K562 (cell line): ENCODE data around the gene SLC39A12. TPM values are rescaled to one million over a fixed set of nuclear protein-coding genes. Genes with fewer than 3 reads are reported as not detected.

Experiments
- ATAC-seq: fragments of 200-7000 bp; cut with Tn5 transposase; 3 replicates; pipeline ENCODE4 v1.9.1; 2020; ENCODE audit warnings: moderate library complexity
- BruUV-seq: library from RNA; stranded (reverse); fragments of 400-500 nt; replicated peaks from 2 replicates; lab custom pipeline; 2021; lab: Mats Ljungman, UMichigan
- CTCF ChIA-PET: fragments of 300-600 bp; formaldehyde crosslinking; extraction: SDS; loops from one replicate; lab custom pipeline; 2021; ENCODE audit warnings: low intra/inter-chr PET ratio; lab: Yijun Ruan, JAX
- POLR2A ChIA-PET: fragments of 300-600, 350-650 bp; sonication (Branson Sonifier 250); formaldehyde crosslinking; extraction: SDS; loops from one replicate; lab custom pipeline; 2021; ENCODE audit warnings: antibody characterized with exemption, inconsistent platforms; lab: Yijun Ruan, JAX
- DNase-seq, 4 experiments: peaks; one replicate each; pipeline versions ENCODE4 v3.0.0 to v3.0.0-alpha.2; 2011 to 2018; ENCODE audit warnings: low spot score in 3 of 4, mixed read lengths in 3 of 4; ENCODE audit errors: extremely low read depth in 1 of 4
- FAIRE-seq: peaks from 2 replicates; lab custom pipeline; 2011; peaks lifted over from hg19 to GRCh38; lab: Jason Lieb, UNC
- H2AFZ ChIP-seq: 2 replicates; pipeline ENCODE4 v1.6.0; 2011; ENCODE audit warnings: low read depth, low read length, control low read depth, inconsistent platforms
- H3K27ac ChIP-seq: fragments of 200-600 bp; 3 replicates; pipeline ENCODE4 v1.8.0; 2011; ENCODE audit warnings: low read depth, mild to moderate bottlenecking, control low read depth, inconsistent platforms, low read length, moderate library complexity, mixed read lengths; ENCODE audit errors: extremely low read depth
- H3K27me3 ChIP-seq, 2 experiments: fragments of 300-600 bp in 1 of 2; 2 replicates in 1 of 2; 3 replicates in 1 of 2; pipeline versions ENCODE4 v1.6.0 to v1.8.0; 2011; ENCODE audit warnings: inconsistent platforms in 2 of 2, low read length in 2 of 2, mild to moderate bottlenecking in 1 of 2, mixed read lengths in 1 of 2, moderate library complexity in 1 of 2; ENCODE audit not compliant: control insufficient read depth in 2 of 2, insufficient read depth in 2 of 2
- H3K36me3 ChIP-seq: fragments of 300-600 bp; 3 replicates; pipeline ENCODE4 v1.8.0; 2011; ENCODE audit warnings: mild to moderate bottlenecking, low read length, inconsistent platforms; ENCODE audit not compliant: control insufficient read depth, insufficient read depth
- H3K4me1 ChIP-seq, 2 experiments: fragments of 200-600 bp in 1 of 2; replicated peaks in 1 of 2; 2 replicates in 1 of 2; 3 replicates in 1 of 2; pipeline versions ENCODE4 v1.5.1 to v1.8.0; 2011; ENCODE audit warnings: inconsistent platforms in 2 of 2, low read length in 2 of 2, mild to moderate bottlenecking in 1 of 2, mixed read lengths in 1 of 2, moderate library complexity in 1 of 2; ENCODE audit not compliant: control insufficient read depth in 2 of 2, insufficient read depth in 2 of 2
- H3K4me2 ChIP-seq: 2 replicates; pipeline ENCODE4 v1.6.1; 2011; ENCODE audit warnings: low read length, control low read depth, inconsistent platforms, mixed read lengths; ENCODE audit not compliant: insufficient read depth
- H3K4me3 ChIP-seq: fragments of 200-600 bp; sonication (generic), shearing (Covaris generic); 2 replicates; pipeline ENCODE4 v1.5.1; 2016; ENCODE audit warnings: control low read depth, inconsistent platforms
- H3K79me2 ChIP-seq: fragments of 200-600 bp; 3 replicates; pipeline ENCODE4 v1.8.0; 2011; ENCODE audit warnings: low read length, inconsistent platforms; ENCODE audit not compliant: control insufficient read depth, insufficient read depth
- H3K9ac ChIP-seq, 2 experiments: 2 replicates each; pipeline versions ENCODE4 v1.6.0 to v1.6.1; 2011; ENCODE audit warnings: low read depth in 2 of 2, low read length in 2 of 2, control low read depth in 1 of 2, inconsistent platforms in 1 of 2, mild to moderate bottlenecking in 1 of 2, mixed read lengths in 1 of 2; ENCODE audit not compliant: insufficient read depth in 1 of 2
- H3K9me1 ChIP-seq: one replicate; pipeline ENCODE4 v1.6.0; 2011; ENCODE audit warnings: inconsistent platforms, mild to moderate bottlenecking, low read length, moderate library complexity; ENCODE audit not compliant: control insufficient read depth, insufficient read depth
- H3K9me3 ChIP-seq: replicated peaks from 2 replicates; pipeline ENCODE4 v1.5.1; 2011; ENCODE audit warnings: low read depth, low read length, inconsistent platforms; ENCODE audit not compliant: control insufficient read depth, insufficient read depth
- H4K20me1 ChIP-seq: replicated peaks from 2 replicates; pipeline ENCODE4 v1.6.1; 2011; ENCODE audit warnings: low read length, inconsistent platforms, mixed read lengths; ENCODE audit not compliant: control insufficient read depth, insufficient read depth
- CBX3 ChIP-seq, 2 experiments: IDR thresholded peaks; 1 replicate in 1 of 2; 2 replicates in 1 of 2; pipeline ENCODE4 v1.6.1; 2012; ENCODE audit warnings: inconsistent platforms in 2 of 2, low read length in 2 of 2, borderline replicate concordance in 1 of 2, control low read depth in 1 of 2
- ERF ChIP-seq: fragments of 450-650 bp; formaldehyde crosslinking; IDR thresholded peaks from 2 replicates; pipeline ENCODE4 v1.4.0; 2020; ENCODE audit warnings: mild to moderate bottlenecking, mixed read lengths
- FOXK1 ChIP-seq: sonication (generic); formaldehyde crosslinking; IDR thresholded peaks from 2 replicates; pipeline ENCODE4 v1.8.0; 2022; ENCODE audit warnings: missing genetic modification reagents, mild to moderate bottlenecking, borderline replicate concordance
- IRF2 ChIP-seq: sonication (generic); formaldehyde crosslinking; IDR thresholded peaks from 2 replicates; pipeline ENCODE4 v1.8.1; 2022; ENCODE audit warnings: mild to moderate bottlenecking, missing genetic modification reagents
- MEF2D ChIP-seq: conservative IDR thresholded peaks from 2 replicates; pipeline ENCODE4 v1.6.1; 2016; ENCODE audit warnings: low read depth, missing genetic modification characterization, missing compliant biosample characterization
- MTA1 ChIP-seq: fragments of 450-650 bp; IDR thresholded peaks from 2 replicates; pipeline ENCODE4 v1.6.1; 2017; ENCODE audit warnings: borderline replicate concordance
- NCOA2 ChIP-seq, 2 experiments: fragments of 450-650 bp; IDR thresholded peaks; 2 replicates each; pipeline ENCODE4 v1.6.1; 2018; ENCODE audit warnings: mild to moderate bottlenecking in 2 of 2, moderate library complexity in 1 of 2; ENCODE audit not compliant: partially characterized antibody in 2 of 2
- NCOA6 ChIP-seq: fragments of 450-650 bp; IDR thresholded peaks from 2 replicates; pipeline ENCODE4 v1.6.1; 2017; ENCODE audit warnings: mild to moderate bottlenecking
- NR2F6 ChIP-seq: fragments of 450-650 bp; formaldehyde crosslinking; IDR thresholded peaks from 2 replicates; pipeline ENCODE4 v1.4.0; 2020; ENCODE audit warnings: mild to moderate bottlenecking
- PCBP1 ChIP-seq: fragments of 200-400 bp; formaldehyde crosslinking; IDR thresholded peaks from 2 replicates; pipeline ENCODE4 v1.6.1; 2018; ENCODE audit warnings: mild to moderate bottlenecking, low read depth, low read length; ENCODE audit not compliant: poor library complexity, severe bottlenecking
- SMARCA4 ChIP-seq: fragments of 450-650 bp; IDR thresholded peaks from 2 replicates; pipeline ENCODE4 v1.6.1; 2016
- ZNF165 ChIP-seq: fragments of 250-450 bp; sonication (Bioruptor Pico); IDR thresholded peaks from 2 replicates; pipeline ENCODE4 v1.4.0; 2020; ENCODE audit warnings: borderline replicate concordance
- ZNF764 ChIP-seq: fragments of 250-450 bp; sonication (Bioruptor Pico); IDR thresholded peaks from 2 replicates; pipeline ENCODE4 v1.4.0; 2020; ENCODE audit warnings: low read depth, mild to moderate bottlenecking, moderate library complexity
- ZSCAN29 ChIP-seq: fragments of 450-650 bp; IDR thresholded peaks from 2 replicates; pipeline ENCODE4 v1.6.1; 2017
- WGBS: fragments of 100-300 bp; shearing (Covaris generic); methylation state at CpG from one replicate; pipeline ENCODE4 v1.1.6; 2016; ENCODE audit warnings: low coverage, mixed read lengths; ENCODE audit not compliant: insufficient coverage; ENCODE audit errors: missing lambda C conversion rate; 5-methylcytosine and 5-hydroxymethylcytosine counted together
- in situ Hi-C: fragments of 300-500 bp; cut with MboI; formaldehyde crosslinking; loops from 4 replicates; pipeline ENCODE4 v1.15.0; 2018; ENCODE audit warnings: inconsistent platforms, mixed read lengths
- intact Hi-C: fragments of 100-400 bp; cut with micrococcal nuclease; formaldehyde crosslinking; loops from 2 replicates; pipeline ENCODE4 v1.14.2; 2022
- polyA plus RNA-seq, 8 experiments: library from polyadenylated mRNA; depleted of rRNA in 4 of 8; stranded (reverse) in 5 of 8; unstranded in 3 of 8; fragments of >200 nt; fragmentation: Nextera tagmentation in 2 of 8; fragmentation: Illumina TruSeq in 1 of 8; extraction: Ambion mirVana in 2 of 8; extraction: Trizol in 1 of 8; gene quantifications; 2 replicates each; pipeline versions ENCODE4 v1.2.1 to v1.2.3, GENCODE V29; 2011 to 2014; ENCODE audit warnings: inconsistent platforms in 1 of 8, missing spikeins in 1 of 8
- total RNA-seq, 7 experiments: library from RNA; depleted of rRNA in 6 of 7; stranded (reverse); fragments of >200 nt in 6 of 7; fragmentation: Illumina TruSeq in 2 of 7; extraction: Trizol in 2 of 7; gene quantifications; 2 replicates each; pipeline versions ENCODE4 v1.2.1 to v1.2.3, GENCODE V29; 2011 to 2021; ENCODE audit warnings: low replicate concordance in 1 of 7
- TF ChIP-seq, protein P1 (sequence below), 2 experiments: fragments of 250-450 bp in 1 of 2; fragments of 450-650 bp in 1 of 2; sonication (Bioruptor Pico) in 1 of 2; IDR thresholded peaks; 2 replicates each; pipeline versions ENCODE4 v1.6.1 to v1.8.0; 2016 to 2021; ENCODE audit warnings: mild to moderate bottlenecking in 2 of 2, moderate library complexity in 2 of 2, missing compliant biosample characterization in 1 of 2, missing genetic modification characterization in 1 of 2
- TF ChIP-seq, protein P2 (sequence below): fragments of 250-450 bp; sonication (Bioruptor Pico); IDR thresholded peaks from 2 replicates; pipeline ENCODE4 v1.4.0; 2020; ENCODE audit warnings: mild to moderate bottlenecking
- TF ChIP-seq, protein P3 (sequence below): sonication (generic); formaldehyde crosslinking; IDR thresholded peaks from 2 replicates; pipeline ENCODE4 v1.8.1; 2023; ENCODE audit warnings: mild to moderate bottlenecking, missing genetic modification reagents
- TF ChIP-seq, protein P4 (sequence below): fragments of 250-450 bp; sonication (Bioruptor Pico); IDR thresholded peaks from 2 replicates; pipeline ENCODE4 v1.5.1; 2021; ENCODE audit warnings: mild to moderate bottlenecking

Gene SLC39A12
- total and polyA plus RNA-seq, 9 of the 15 experiments (the other 6 are each of a cell fraction or from before 2014, with no cell fraction given): not detected

DNA sequence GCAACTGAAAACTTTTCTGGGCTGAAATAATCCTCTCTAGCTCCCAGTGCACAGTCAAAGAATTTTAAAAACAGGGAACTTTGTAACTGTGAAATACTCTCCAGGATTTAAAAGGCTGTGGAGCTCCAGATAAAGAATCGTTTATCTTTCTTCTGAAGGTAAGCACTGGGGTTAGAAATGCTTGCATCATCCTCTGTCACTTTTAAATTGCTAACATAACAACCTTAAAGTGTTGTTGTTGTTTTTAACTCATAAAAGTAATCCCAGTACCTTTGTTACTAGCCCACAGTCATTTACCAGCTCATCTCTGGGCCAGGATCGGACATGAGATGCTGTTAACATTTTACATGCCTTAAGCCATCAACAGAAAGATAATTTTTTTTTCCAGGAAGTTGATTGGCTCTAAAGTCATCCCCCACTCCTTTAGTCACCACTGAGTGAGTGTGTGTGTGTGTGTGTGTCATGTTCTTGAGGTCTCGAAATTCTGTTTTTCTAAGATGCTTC is at the start of gene SLC39A12 (continued):
- TF ChIP-seq ZNF764 (CRISPR knock-in tag): no peak
- no peak for TF ChIP-seq NR2F6 (CRISPR knock-in tag)

DNA sequence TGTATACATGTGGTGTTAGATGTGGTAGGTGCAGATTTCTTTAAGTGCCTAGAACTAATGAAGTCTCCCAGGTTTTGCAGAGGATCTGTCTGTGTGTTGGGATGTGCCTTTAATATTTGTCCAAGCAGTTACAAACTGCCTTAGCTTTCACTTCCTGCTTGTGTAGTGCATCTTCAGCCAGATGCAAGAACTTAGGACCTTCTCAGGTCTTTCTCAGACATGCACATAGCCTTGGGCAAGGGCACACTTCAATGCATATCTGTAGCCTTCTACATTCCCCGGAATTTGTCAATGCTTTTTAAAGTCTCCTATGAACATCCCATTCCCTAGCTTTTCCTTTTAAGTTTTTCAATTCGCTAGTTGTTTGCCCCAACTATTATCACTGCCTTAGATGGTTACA is 47.2 kb upstream of the SLC39A12 start:
- Histone ChIP-seq H3K27ac (no peak overlapping the region), H3K9me3 (no peaks in the 10 kb centered on the region), H3K79me2 (no peaks in the 10 kb centered on the region), H3K27me3 (0 out of 5 replicates have a peak, but pooled peaks cover 2 to 4% of the 10 kb centered on the region in 2 experiments), H2AFZ (no peak overlapping the region), H3K36me3 (no peaks in the 10 kb centered on the region), H3K9me1 (no peaks in the 10 kb centered on the region), H3K4me1 (no peaks in the 10 kb centered on the region), H3K4me3 (no peak overlapping the region), H3K9ac (no peak overlapping the region), H4K20me1 (no peaks in the 10 kb centered on the region; the same call in 1 of the 2 replicates), H3K4me2 (no peak overlapping the region)
- WGBS: 4% methylated on average over 2 of the region's 2 CpGs
- intact Hi-C loops (no loop called here), in situ Hi-C loops (no loop called here)
- POLR2A ChIA-PET: interaction anchor here (0.6 to 1.0 kb wide), 4 partner anchors 10 to 79 kb away, joined by 3 read pairs; no protein-coding TSS in a partner anchor
- BruUV-seq: no TSS peak
- DNase-seq (no peak), FAIRE-seq (no peak), ATAC-seq (no peak)
- CTCF ChIA-PET: no interaction called here
- TF ChIP-seq SMARCA4: no peak
- TF ChIP-seq NCOA2 (IDR thresholded peaks at IDR 0.05; ENCODE audit: partially characterized antibody in 2 of 2): no peak
- TF ChIP-seq, protein P1, sequence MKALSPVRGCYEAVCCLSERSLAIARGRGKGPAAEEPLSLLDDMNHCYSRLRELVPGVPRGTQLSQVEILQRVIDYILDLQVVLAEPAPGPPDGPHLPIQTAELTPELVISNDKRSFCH (CRISPR knock-in tag; IDR thresholded peaks at IDR 0.05): no peak
- TF ChIP-seq, protein P1 (tag; IDR thresholded peaks at IDR 0.05): no peak
- TF ChIP-seq CBX3 (IDR thresholded peaks at IDR 0.05; ENCODE audit: borderline replicate concordance in 1 of 2, low read length in 2 of 2): no peak
- TF ChIP-seq MEF2D (tag): no peak
- TF ChIP-seq IRF2: no peak
- TF ChIP-seq ERF (CRISPR knock-in tag): no peak
- TF ChIP-seq, protein P2, sequence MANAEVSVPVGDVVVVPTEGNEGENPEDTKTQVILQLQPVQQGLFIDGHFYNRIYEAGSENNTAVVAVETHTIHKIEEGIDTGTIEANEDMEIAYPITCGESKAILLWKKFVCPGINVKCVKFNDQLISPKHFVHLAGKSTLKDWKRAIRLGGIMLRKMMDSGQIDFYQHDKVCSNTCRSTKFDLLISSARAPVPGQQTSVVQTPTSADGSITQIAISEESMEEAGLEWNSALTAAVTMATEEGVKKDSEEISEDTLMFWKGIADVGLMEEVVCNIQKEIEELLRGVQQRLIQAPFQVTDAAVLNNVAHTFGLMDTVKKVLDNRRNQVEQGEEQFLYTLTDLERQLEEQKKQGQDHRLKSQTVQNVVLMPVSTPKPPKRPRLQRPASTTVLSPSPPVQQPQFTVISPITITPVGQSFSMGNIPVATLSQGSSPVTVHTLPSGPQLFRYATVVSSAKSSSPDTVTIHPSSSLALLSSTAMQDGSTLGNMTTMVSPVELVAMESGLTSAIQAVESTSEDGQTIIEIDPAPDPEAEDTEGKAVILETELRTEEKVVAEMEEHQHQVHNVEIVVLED (CRISPR knock-in tag): no peak
- TF ChIP-seq NCOA6: no peak
- TF ChIP-seq ZSCAN29: no peak
- TF ChIP-seq ZNF165: no peak
- TF ChIP-seq PCBP1: no peak
- TF ChIP-seq, protein P3, sequence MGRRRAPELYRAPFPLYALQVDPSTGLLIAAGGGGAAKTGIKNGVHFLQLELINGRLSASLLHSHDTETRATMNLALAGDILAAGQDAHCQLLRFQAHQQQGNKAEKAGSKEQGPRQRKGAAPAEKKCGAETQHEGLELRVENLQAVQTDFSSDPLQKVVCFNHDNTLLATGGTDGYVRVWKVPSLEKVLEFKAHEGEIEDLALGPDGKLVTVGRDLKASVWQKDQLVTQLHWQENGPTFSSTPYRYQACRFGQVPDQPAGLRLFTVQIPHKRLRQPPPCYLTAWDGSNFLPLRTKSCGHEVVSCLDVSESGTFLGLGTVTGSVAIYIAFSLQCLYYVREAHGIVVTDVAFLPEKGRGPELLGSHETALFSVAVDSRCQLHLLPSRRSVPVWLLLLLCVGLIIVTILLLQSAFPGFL: no peak
- TF ChIP-seq FOXK1: no peak
- TF ChIP-seq, protein P4, sequence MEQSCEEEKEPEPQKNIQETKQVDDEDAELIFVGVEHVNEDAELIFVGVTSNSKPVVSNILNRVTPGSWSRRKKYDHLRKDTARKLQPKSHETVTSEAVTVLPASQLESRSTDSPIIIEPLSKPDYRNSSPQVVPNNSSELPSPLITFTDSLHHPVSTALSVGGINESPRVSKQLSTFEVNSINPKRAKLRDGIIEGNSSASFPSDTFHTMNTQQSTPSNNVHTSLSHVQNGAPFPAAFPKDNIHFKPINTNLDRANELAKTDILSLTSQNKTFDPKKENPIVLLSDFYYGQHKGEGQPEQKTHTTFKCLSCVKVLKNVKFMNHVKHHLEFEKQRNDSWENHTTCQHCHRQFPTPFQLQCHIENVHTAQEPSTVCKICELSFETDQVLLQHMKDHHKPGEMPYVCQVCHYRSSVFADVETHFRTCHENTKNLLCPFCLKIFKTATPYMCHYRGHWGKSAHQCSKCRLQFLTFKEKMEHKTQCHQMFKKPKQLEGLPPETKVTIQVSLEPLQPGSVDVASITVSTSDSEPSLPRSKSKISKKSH: no peak
- no peak for TF ChIP-seq MTA1
